PC-3 (cell line): ENCODE data around the gene NSUN3.

Experiments
- CTCF ChIP-seq: fragments of 300-600 bp; sonication (generic); conservative IDR thresholded peaks from 2 replicates; pipeline ENCODE4 v1.5.1; 2017; ENCODE audit warnings: antibody characterized with exemption, low read depth, mild to moderate bottlenecking, low read length
- EZH2 ChIP-seq: fragments of 300-600 bp; sonication (generic); IDR thresholded peaks from one replicate; pipeline ENCODE4 v1.6.1; 2017; ENCODE audit warnings: antibody characterized with exemption, mild to moderate bottlenecking, low read length; ENCODE audit not compliant: unreplicated experiment
- EZH2phosphoT487 ChIP-seq: fragments of 300-600 bp; sonication (generic); IDR thresholded peaks from 2 replicates; pipeline ENCODE4 v1.6.1; 2018; ENCODE audit warnings: mild to moderate bottlenecking, antibody characterized with exemption, low read length, borderline replicate concordance

GRCh38 chr3:94146455-94146854 lies 83.6 kb downstream of the NSUN3 start:
- TF ChIP-seq CTCF: no peak
- TF ChIP-seq EZH2: no peak
- no peak for TF ChIP-seq EZH2phosphoT487
